NCI-H524 treated with DMSO at 0.1 percent for 48 hours (cell line): Measurements from ENCODE around the gene RNASET2.
"Not testable (repeated sequence)": the region's sequence is repeated elsewhere in the genome, so short reads cannot be mapped to it uniquely, and the experiment has no call there.

Experiments
- DNase-seq: peaks from one replicate; lab custom pipeline; 2025; lab: John Stamatoyannopoulos, UW

Gene RNASET2

DNA sequence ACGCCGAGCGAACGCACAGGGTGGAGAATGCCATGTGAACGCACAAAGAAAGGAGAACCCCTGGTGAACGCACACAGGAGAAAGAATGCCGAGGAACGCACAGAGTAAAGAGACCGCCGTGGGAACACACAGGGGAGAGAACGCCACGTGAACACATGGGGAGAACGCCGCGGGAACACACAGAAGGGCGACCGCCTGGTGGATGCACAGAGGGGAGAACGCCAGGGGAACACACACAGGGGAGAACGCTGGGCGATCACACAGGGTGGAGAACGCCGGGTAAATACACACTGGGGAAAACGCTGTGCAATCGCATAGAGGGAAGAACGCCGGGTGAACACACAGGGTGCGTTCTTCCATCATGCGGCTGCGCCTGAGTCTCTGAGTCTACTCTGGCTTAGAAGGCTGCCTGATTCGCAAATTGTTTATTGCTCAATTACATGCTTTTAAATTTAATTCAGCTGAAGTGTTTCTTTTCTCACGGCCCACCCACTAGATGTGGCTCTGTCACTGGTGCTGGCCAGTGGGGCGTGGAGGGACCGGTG, 54.1 kb downstream of the RNASET2 start:
- no peak for DNase-seq

DNA sequence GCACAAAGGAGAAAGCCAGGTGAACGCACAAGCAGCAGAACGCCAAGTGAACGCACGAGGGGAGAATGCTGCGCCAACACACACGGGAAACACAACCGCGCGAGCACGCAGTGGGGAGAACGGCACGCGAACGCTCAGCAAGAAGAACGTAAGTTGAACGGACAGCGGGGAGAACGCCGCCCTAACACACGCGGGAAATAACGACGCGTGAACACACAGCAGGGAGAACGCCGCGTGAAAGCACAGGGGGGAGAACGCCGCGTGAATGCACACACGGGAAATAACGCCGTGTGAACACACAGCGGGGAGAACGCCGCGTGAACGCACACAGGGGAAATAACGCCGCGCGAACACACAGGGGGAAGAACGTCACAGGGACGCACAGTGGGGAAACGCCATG, 54.7 kb downstream of the RNASET2 start:
- DNase-seq: no peak

DNA sequence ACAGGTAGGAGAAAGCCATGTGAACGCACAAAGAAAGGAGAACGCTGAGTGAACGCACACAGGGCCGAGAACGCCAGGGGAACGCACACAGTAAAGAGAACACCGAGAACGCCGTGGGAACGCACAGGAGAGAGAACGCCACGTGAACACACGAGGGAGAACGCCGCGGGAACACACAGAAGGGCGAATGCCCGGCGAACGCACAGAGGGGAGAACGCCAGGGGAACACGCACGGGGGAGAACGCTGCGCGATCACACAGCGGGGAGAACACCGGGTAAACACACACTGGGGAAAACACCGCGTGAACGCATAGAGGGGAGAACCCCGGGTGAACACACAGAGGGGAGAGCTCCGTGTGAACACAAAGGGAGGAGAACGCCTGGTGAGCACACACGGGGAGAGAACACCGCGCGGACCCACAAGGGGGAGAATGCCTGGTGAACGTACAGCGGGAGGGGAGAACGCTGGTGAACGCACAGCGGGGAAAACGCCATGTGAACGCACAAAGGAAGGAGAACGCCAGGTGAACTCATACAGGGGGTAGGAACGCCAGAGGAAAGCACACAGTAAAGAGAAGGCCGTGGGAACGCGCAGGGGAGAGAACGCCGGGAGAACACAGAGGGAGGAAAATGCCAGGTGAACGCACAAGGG, 55.3 kb downstream of the RNASET2 start:
- no peak for DNase-seq

DNA sequence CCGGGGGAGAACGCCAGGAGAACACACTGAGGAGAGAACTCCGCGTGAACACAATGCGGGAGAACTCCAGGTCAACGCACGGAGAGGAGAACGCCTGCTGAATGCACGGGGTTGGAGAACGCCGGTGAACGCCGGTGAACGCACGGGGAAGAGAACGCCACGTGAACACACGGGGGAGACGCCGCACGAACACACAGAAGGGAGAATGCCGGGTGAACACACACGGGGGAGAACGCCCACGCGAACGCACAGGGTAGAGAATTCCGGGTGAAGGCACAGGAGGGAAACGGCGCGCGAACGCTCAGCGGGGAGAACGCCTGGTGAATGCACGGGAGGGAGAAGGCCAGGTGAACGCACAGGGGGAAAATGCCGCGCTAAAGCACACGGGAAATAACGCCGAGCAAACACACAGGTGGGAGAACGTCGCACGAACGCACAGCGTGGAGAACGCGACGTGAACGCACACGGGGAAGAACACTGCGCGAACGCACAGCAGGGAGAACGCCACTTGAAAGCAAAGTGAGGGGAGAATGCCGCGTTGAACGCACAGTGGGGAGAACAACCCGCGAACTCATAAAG, 56.1 kb downstream of the RNASET2 start:
- no peak for DNase-seq

DNA sequence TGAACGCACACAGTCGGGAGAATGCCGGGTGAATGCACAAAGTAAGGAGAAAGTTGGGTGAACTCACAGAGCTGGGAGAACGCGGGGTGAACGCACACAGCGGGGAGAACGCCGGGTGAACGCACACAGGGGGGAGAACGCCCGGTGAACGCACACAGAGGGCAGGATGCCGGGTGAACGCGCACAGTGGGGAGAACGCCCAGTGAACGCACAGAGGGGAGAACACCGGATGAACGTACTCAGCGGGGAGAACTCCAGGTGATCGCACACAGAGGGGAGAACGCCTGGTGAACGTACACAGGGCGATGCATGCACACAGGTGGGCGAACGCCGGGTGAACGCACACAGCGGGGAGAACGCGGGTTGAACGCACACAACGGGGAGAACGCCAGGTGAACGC, 57.4 kb downstream of the RNASET2 start:
- no peak for DNase-seq

DNA sequence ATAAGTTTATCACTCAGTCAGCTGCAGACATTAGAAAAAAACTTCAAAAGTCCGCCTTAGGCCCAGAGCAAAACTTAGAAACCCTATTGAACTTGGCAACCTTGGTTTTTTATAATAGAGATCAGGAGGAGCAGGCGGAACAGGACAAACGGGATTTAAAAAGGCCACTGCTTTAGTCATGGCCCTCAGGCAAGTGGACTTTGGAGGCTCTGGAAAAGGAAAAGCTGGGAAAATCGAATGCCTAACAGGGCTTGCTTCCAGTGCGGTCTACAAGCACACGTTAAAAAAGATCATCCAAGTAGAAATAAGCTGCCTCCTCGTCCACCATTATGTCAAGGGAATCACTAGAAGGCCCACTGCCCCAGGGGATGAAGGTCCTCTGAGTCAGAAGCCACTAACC, 61.7 kb downstream of the RNASET2 start:
- DNase-seq: not testable (repeated sequence)

DNA sequence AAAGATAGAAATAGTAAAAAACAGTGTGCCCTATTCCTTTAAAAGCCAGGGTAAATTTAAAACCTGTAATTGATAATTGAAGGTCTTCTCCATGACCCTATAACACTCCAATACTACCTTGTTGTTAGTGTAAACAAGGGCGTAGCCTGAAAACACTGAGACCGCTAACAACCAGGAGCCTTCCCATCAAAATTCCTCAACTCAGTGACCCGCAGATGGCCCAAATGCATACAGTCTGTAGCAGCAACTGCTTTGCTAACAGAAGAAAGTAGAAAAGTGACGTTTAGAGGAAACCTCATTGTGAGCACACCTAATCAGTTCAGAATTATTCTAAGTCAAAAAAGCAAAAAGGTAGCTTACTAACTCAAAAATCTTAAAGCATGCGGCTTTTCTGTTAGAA, 63.9 kb downstream of the RNASET2 start:
- DNase-seq: not testable (repeated sequence)

DNA sequence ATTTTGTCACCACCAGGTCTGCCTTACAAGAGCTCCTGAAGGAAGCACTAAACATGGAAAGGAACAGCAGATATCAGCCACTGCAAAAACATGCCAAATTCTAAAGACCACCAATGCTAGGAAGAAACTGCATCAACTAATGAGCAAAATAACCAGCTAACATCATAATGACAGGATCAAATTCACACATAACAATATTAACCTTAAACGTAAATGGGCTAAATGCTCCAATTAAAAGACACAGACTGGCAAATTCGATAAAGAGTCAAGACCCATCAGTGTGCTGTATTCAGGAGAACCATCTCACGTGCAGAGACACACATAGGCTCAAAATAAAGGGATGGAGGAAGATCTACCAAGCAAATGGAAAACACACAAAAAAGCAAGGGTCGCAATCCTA, 69.6 kb downstream of the RNASET2 start:
- DNase-seq: not testable (repeated sequence)

DNA sequence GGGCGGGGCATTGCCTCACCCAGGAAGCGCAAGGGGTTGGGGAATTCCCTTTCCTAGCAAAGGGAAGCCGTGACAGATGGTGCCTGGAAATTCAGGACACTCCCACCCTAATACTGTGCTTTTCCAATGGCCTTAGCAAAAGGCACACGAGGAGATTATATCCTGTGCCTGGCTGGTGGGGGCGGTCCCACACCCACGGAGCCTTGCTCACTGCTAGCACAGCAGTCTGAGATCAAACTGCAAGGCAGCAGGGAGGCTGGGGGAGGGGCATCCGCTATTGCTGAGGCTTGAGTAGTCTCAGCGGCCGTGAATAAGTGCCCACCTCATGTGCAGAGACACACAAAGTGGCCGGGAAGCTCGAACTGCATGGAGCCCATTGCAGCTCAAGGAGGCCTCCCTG, 71.4 kb downstream of the RNASET2 start:
- not testable (repeated sequence) for DNase-seq

DNA sequence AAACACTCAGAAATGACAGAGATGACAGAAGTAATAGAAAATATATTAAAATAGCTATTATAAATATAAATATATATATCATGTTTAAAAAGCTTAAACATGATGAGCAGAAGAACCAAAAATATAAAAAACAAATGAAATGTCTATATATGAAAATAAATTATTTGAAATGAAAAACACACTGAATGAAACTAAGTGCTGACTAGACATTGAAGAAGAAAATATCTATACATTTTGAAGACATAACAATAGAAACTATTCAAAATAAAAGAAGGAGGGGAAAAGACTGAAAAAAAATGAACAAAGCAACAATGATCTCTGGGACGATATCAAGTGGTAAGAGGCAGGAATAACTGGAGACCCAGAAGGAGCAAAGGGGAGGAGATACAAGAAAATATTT, 76.8 kb downstream of the RNASET2 start:
- no peak for DNase-seq
